Activated CD8-positive, alpha-beta memory T cell treated with anti-CD3 and anti-CD28 coated beads, Interleukin-2, amount 50 U/mL, for 4 hours (primary cell): ENCODE measurements around the gene E4F1.

Experiments used
- DNase-seq: peaks from one replicate; pipeline ENCODE4 v3.0.0-alpha.2; 2020

E4F1 gene

DNA sequence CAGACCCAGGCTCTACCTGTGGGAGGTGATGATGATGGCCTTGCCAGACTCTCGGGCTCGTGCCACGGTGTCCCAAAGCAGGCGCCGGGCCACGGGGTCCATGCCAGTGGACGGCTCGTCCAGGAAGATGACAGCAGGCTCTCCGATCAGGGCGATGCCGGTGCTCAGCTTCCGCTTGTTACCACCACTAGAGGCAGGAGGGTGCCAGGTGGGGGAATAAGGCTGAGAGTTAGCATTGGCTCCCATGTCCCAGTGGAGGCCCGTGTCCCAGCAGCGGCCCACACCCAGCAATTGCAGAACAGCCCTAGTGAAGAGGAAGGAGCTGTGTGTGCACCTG lies 54.8 kb downstream of the E4F1 start:
- DNase-seq, result no peak

DNA sequence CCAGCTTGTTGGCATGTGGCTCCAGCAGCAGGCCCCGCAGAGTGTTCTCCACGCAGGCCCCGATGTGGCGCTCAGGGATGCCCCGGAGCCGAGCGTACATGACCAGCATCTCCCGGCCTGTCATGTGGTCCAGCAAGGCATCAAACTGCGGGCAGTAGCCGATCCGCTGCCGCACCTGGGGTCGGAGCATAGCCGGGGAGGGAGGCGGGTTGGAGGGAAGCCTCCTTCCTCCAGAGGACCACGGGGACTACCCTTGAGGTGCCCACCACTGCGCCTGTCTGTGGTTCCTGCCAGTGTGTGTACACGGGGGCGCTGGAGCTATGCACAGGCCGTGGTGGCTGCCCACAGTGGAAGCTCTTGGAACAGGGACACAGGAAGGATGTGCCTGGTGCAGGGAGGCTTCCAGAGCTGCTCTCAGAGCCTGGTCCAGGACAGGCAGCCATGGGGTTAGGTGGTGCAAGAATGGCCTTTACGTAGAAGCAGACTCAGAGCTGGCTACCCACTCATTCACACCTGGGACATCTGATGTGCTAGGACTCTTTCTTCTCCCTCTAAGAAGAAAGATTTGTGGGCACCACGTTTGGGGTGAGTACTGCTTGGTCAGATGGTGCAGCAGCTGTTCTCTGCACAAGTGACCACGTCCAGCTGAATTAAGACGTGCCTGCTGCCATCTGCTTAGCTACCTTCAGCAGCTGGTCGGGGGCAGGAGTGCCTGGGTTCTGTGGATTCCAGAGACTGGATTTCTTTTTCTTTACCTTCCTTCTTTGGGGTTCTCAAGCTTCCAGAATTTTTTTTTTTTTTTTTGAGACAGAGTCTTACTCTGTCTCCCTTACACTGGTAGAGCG lies 55.8 kb downstream of the E4F1 start:
- no peak for DNase-seq

DNA sequence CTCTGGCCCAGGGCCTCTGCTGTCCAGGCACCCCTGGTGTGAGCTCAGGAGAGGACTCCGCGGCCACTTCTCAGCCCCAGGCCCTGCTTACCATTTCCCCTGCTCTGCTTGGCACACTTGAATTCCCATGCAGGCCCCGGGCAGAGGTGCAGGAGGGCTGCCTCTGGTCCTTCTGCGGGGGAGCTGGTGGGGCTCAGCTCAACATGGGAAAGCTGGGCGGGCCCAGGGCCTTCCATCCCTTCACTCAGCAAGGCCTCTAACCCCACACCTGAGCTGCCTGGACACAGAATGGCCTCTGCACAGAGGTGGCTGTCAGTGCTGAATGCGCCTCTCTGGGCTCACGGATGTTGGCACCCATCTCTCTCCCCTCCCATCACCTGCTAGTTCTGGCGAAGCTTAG lies 57.1 kb downstream of the E4F1 start:
- DNase-seq, result no peak

DNA sequence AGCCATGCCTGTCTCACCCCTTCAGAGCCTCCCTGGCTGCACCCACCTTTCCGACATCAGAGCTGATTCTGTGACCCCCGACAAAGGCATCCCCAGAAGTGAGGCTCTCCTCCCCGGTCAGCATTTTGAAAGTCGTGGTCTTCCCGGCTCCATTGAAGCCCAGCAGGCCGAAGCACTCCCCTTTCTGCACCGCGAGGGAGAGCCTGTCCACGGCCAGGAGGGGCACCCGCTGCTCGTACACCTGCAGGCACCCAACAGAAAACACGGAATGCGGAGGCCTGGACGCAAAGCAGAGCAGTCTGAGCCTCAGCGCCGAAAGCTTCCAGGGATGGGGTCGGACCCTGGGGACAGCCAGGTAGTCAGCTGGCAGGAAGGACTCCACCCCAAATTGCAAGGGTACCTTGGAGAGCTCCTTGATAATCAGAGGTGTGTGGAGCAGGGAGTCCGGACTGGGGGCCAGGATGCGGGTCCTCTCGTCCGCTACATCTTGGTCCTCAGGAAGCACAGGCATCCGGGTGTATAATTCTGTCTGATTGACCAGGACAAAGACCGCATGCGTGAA lies 57.7 kb downstream of the E4F1 start:
- DNase-seq, result no peak

DNA sequence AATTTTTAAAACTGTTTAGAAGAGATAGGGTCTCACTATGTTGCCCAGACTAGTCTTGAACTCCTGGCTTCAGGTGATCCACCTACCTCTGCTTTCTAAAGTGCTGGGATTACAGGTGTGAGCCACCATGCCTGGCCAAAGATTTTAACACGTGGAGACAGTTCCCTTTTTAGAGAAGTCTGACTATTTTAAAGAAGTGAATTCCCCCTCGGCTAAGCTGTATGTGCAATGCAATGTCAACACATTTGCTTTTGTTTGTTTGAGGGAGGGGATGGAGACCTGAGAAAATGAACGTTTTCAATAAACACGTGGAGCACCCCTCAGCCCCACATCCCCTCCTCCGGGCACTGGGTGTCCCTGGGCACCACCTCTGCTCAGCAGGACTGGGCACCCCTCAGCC lies 58.9 kb downstream of the E4F1 start:
- no peak for DNase-seq

DNA sequence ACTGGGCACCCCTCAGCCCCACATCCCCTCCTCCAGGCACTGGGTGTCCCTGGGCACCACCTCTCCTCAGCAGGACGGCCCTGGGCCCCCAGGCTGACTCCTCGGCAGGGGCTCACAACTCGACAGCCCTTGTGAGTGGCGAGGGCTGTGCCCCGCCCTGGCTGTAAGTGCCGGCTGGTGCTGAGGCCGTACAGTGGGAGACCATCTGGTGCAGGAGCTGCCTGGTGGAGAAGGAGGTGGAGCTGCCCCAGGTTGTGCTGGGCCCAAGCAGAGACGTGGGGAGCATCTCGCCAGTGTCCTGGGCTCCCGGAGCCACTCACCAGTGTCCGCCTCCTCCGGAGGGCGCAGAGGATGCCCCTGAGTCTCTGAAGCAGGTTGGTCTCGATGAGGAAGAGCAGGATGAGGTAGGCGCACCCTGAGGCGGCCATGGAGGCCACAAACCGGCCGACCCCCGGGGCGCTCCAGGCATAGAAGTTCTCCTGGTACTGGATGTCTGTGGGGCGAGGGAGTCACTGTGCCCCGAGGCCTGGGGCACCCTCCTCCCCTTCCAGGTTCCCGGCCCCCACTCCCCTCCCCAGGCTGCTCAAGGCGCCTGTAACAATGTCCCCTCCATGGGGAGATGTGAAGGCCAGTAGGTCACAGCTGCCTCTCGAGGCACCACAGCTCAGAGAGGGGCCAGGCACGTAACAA lies 59.6 kb downstream of the E4F1 start:
- DNase-seq, result no peak

DNA sequence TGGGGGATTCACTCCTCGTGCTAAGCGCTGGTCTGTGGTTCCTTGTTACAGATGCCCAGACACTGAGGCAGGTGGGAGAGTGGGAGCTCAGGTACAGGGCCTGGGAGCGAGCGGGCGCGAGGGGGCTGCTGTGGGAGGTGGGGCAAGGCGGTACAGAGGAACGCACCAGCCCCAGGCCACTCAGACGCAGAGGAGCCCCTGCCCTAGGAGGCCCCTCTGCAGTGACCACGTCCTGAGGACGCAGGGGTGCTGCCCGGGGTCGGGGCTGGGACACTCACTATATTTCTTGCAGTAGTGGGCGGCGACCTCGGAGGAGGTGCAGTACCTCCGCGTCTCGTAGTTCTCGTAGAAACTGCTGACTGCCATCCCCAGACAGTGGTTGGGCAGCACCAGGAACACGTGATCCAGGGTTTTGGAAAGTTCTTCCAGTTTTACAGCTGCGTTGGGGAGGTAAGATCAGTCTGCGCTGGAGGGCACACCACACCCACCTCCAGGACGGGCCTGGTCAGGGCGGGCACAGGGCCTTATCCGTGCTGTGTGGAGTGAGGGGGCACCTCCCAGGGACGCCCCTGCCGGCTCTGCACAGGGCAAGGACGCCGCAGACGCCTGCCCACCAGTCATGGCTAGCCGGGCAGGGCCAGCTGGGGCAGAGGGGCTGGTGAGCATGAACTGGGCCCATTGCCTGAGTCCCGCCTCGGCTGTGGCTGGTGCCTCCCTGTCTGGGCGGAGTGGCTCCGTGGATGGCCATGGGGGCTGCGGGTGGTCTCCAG lies 60.8 kb downstream of the E4F1 start:
- DNase-seq, result no peak

DNA sequence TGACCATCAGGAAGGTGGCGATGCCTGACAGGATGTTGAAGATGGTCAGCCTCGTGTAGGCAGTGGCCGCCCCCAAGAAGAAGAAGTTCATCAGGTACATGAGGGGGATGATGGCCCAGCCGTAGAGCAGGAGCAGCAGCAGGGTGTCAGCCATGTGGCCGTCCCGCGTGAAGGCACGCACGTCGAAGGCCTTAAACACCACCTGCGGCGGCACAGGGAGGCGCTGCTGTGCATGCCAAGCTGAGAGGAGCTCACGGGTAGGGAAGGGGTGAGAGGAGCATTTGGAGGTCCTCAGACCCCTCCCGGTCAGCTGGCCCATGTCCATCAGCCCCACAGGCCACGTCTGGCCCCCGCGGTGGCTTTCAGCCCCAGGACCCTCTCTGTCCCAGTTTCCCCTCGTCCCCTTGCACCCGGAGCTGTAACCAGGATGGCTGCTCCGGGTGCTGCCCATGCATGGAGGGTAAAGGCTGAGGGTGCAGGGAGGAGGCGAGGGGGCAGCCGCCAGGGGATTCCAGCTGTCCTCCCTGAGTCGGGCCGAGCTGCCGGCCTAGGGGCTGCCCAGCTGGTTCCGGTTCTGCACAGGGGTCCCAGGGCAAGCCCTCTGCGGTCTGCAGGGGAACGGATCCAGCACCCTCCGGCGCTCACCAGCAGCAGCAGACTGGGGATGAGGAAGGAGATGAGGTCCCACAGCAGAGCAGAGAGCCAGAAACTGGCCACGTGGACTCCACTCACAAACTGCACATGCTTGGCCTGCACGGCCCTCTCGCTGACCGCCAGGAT lies 61.6 kb downstream of the E4F1 start:
- DNase-seq, result no peak
